Measurements from ENCODE around the gene ARHGAP42.

GRCh38 chr11:100825626-100826025, 138.5 kb downstream of the ARHGAP42 start:
- no peak for TF ChIP-seq CTCF (IDR thresholded peaks at IDR 0.05; ENCODE audit: insufficient read depth, low read length, poor library complexity, severe bottlenecking)
- no peak for TF ChIP-seq EZH2phosphoT487 (conservative IDR thresholded peaks at IDR 0.05; ENCODE audit: low read length)

All from SU-DHL-6 (cell line).